ENCODE data around the gene SLAMF6. TPM values are rescaled to one million over a fixed set of nuclear protein-coding genes. Genes with fewer than 3 reads are reported as not detected.
A peak's percentile ranks its signal among the peaks of the same experiment; 100 is the strongest.

Gene SLAMF6
- total RNA-seq, 4 donors from 2014 or later, result 0.60 to 6.7 (median 2.3) TPM; not detected in 1

DNA sequence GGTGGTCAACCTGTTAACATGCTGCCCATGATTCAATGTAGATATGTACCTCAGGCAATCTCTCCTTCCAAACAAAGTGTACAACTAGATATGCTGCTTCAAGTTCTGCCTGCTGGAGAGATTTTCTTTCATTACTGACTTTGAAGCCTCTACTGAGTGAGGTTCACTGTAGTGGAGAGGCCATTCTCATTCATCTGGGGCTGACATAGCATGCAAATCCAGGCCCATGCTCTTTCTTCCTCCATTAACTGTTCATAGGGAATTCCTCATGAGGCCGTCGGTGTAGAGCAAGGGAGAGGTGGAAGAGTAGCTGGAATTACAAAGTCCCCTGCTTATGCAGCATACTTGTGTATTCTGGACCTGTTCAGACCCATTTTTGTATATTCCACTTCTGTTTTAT is 84.1 kb downstream of the SLAMF6 start:
- Histone ChIP-seq H3K4me1 (peaks cover 0 to 7% (median 0%) of the 10 kb centered on the region in 4 donors), H3K27me3 (no peaks in the 10 kb centered on the region), H3K27ac (peak overlapping the region in 1 of 4 donors; percentile 53), H3K4me3 (no peak overlapping the region), H3K9me3 (no peaks in the 10 kb centered on the region), H3K36me3 (no peaks in the 10 kb centered on the region)
- in situ Hi-C loops (cut with MboI; ENCODE audit: low pct_ligation_motif_present in 1 of 4, low pct_unique_long_range_greater_than_20kb in 1 of 4, low sequenced_read_pairs in 3 of 4), result loop anchor here in 2 of 4 donors (10.0 to 25.0 kb wide), 2 partner anchors 106 to 173 kb away; no protein-coding TSS in a partner anchor
- DNase-seq, result no peak
- no peak for TF ChIP-seq POLR2A (IDR thresholded peaks at IDR 0.05)
- no peak for TF ChIP-seq POLR2AphosphoS5 (IDR thresholded peaks at IDR 0.05)
- TF ChIP-seq EP300 (IDR thresholded peaks at IDR 0.05; ENCODE audit: low read depth), result no peak
- TF ChIP-seq, protein P1, sequence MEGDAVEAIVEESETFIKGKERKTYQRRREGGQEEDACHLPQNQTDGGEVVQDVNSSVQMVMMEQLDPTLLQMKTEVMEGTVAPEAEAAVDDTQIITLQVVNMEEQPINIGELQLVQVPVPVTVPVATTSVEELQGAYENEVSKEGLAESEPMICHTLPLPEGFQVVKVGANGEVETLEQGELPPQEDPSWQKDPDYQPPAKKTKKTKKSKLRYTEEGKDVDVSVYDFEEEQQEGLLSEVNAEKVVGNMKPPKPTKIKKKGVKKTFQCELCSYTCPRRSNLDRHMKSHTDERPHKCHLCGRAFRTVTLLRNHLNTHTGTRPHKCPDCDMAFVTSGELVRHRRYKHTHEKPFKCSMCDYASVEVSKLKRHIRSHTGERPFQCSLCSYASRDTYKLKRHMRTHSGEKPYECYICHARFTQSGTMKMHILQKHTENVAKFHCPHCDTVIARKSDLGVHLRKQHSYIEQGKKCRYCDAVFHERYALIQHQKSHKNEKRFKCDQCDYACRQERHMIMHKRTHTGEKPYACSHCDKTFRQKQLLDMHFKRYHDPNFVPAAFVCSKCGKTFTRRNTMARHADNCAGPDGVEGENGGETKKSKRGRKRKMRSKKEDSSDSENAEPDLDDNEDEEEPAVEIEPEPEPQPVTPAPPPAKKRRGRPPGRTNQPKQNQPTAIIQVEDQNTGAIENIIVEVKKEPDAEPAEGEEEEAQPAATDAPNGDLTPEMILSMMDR (IDR thresholded peaks at IDR 0.05), result no peak
- intact Hi-C loops (cut with DNase I; ENCODE audit: low total_unique reads), result no loop called here
- WGBS, 2 donors (ENCODE audit: low coverage in 1 of 2), result 89% methylated on average over 2 of the region's 2 CpGs; no CpG with 5 or more reads in 1 of the 2 donors

DNA sequence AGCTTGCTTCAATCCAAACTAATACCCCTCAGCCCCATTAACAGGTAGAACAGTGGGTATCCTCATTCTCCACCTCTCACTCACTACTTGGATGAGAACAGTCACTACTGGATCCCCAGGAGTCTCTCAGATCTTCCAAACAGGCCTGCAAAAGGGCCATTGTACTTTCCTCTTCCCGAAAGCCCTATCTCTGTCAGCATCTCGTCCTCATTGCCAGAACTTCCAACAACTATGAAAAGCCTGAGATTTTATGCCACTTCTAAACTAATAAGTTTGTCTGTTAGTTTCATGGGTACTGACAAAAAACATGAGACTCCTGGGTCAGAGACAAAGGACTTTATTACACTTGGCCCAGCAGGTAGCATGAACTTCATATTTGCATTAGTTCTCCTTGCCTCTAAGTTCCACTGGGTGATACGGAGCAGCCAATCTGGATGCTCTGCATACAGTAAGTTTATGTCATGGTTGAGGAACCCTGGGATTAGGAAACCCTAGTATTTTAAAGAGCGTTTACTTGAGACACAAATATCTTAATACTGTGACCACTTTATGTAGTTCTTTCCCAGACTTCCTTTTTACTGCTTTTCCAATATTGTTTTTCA is 84.6 kb downstream of the SLAMF6 start:
- peaks cover 0 to 7% (median 0%) of the 10 kb centered on the region in 4 donors for H3K4me1 ChIP-seq
- no peak for DNase-seq
- no peaks in the 10 kb centered on the region for H3K9me3 ChIP-seq
- TF ChIP-seq, protein P1 (IDR thresholded peaks at IDR 0.05), result no peak
- TF ChIP-seq POLR2AphosphoS5 (IDR thresholded peaks at IDR 0.05) (no peak), EP300 (IDR thresholded peaks at IDR 0.05; ENCODE audit: low read depth) (no peak), POLR2A (IDR thresholded peaks at IDR 0.05) (no peak)
- H3K4me3 ChIP-seq, result no peak overlapping the region
- H3K27ac ChIP-seq, result peak overlapping the region in 3 of 4 donors; percentile 41 to 53 (median 51)
- intact Hi-C loops (cut with DNase I; ENCODE audit: low total_unique reads), result no loop called here
- in situ Hi-C loops (cut with MboI; ENCODE audit: low pct_ligation_motif_present in 1 of 4, low pct_unique_long_range_greater_than_20kb in 1 of 4, low sequenced_read_pairs in 3 of 4), result loop anchor here in 2 of 4 donors (10.0 to 25.0 kb wide), 2 partner anchors 106 to 174 kb away; no protein-coding TSS in a partner anchor
- H3K36me3 ChIP-seq, result no peaks in the 10 kb centered on the region
- H3K27me3 ChIP-seq, result no peaks in the 10 kb centered on the region
- 74 to 88% methylated on average over 4 of the region's 4 CpGs for WGBS, 2 donors (ENCODE audit: low coverage in 1 of 2)

DNA sequence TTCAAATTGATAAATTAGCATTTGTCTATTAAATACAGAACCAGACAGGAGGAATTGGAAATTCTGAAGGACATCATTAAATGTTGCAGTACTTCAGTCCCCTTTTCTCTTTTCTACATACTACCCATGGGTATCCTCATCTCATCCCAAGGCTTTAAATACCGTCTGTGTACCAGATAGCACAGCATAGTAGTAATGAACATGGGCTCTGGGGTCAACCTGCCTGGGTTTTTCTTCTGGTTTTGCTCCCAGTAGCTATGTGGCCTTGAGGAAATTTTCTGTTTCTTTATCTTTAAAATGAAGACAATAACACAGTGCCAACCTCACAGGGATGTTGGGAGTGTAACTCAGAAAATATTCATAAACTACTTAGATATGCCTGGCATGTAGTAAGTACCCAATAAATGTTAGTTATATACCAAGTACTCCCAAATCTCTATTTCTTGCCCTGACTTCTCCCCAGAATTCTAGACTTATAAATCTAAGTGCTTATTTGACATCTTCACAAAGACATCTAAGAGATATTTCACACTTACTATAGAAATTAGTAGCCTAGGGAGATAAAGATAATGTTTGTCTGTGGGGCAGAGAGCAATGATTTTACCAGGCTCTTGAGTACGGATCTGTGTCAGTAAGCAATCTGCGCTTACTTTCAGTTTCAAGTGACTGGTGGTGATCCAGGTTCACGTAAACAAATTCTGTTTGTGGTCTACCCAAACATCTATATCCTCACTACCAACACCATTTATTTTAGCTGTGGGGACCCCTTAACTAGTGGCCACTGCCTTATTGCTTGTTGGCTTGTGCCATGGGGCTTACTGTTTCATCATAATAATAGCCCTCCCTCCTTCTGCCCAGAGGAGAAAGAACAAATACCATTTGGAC is 85.4 kb downstream of the SLAMF6 start:
- intact Hi-C loops (cut with DNase I; ENCODE audit: low total_unique reads) (no loop called here), in situ Hi-C loops (cut with MboI; ENCODE audit: low pct_ligation_motif_present in 1 of 4, low pct_unique_long_range_greater_than_20kb in 1 of 4, low sequenced_read_pairs in 3 of 4) (loop anchor here in 2 of 4 donors (10.0 to 25.0 kb wide), 2 partner anchors 107 to 175 kb away; no protein-coding TSS in a partner anchor)
- WGBS, 2 donors (ENCODE audit: low coverage in 1 of 2), result 37 to 60% methylated on average over 2 to 4 of the region's 4 CpGs
- Histone ChIP-seq H3K36me3 (no peaks in the 10 kb centered on the region), H3K27ac (peak overlapping the region; percentile 10 to 53 (median 46)), H3K9me3 (no peaks in the 10 kb centered on the region), H3K27me3 (no peaks in the 10 kb centered on the region), H3K4me1 (peaks cover 0 to 7% (median 2%) of the 10 kb centered on the region in 4 donors), H3K4me3 (no peak overlapping the region)
- no peak for TF ChIP-seq EP300 (IDR thresholded peaks at IDR 0.05; ENCODE audit: low read depth)
- no peak for TF ChIP-seq POLR2AphosphoS5 (IDR thresholded peaks at IDR 0.05)
- TF ChIP-seq, protein P1 (IDR thresholded peaks at IDR 0.05), result no peak
- TF ChIP-seq POLR2A (IDR thresholded peaks at IDR 0.05), result no peak
- DNase-seq, result no peak

DNA sequence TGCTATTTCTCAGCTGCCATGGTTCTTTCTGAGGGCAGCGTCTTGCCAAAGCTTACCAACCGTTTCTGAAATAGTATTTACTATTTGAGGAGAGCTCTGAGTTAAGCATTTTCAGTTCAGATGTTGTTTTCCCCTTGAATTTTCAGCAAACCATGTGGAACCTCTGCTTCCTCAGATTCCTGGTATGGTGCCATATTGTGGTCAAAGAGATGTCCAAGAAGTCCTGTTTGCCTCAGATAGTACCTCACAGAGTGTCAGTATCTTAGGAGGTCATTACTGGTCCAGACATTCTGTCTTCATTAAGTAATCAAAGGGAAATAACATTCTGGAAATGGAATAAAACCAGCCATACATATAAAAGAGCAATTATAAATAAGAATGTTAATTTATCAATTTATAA is 86.1 kb downstream of the SLAMF6 start:
- Histone ChIP-seq H3K4me3 (no peak overlapping the region), H3K4me1 (peaks cover 0 to 9% (median 4%) of the 10 kb centered on the region in 4 donors), H3K9me3 (no peaks in the 10 kb centered on the region), H3K27me3 (no peaks in the 10 kb centered on the region), H3K36me3 (no peaks in the 10 kb centered on the region), H3K27ac (no peak overlapping the region)
- WGBS, 2 donors (ENCODE audit: low coverage in 1 of 2), result 61 to 70% methylated on average over 2 of the region's 2 CpGs
- in situ Hi-C loops (cut with MboI; ENCODE audit: low pct_ligation_motif_present in 1 of 4, low pct_unique_long_range_greater_than_20kb in 1 of 4, low sequenced_read_pairs in 3 of 4), result loop anchor here in 2 of 4 donors (10.0 to 25.0 kb wide), 2 partner anchors 108 to 175 kb away; no protein-coding TSS in a partner anchor
- TF ChIP-seq, protein P1 (IDR thresholded peaks at IDR 0.05), result no peak
- TF ChIP-seq POLR2A (IDR thresholded peaks at IDR 0.05) (no peak), EP300 (IDR thresholded peaks at IDR 0.05; ENCODE audit: low read depth) (no peak), POLR2AphosphoS5 (IDR thresholded peaks at IDR 0.05) (no peak)
- DNase-seq, result no peak
- intact Hi-C loops (cut with DNase I; ENCODE audit: low total_unique reads), result no loop called here
